A549 (cell line): Measurements from ENCODE around the gene SLC8A1. TPM values are rescaled to one million over a fixed set of nuclear protein-coding genes. Genes with fewer than 3 reads are reported as not detected.

Experiments
- ATAC-seq, 2 experiments: fragments of 200-7000 bp in 1 of 2; fragments of >200 bp in 1 of 2; cut with Nextera tagmentation in 1 of 2; cut with Tn5 transposase in 1 of 2; 3 replicates each; pipeline versions ENCODE4 v1.8.0 to v1.9.1; 2018 to 2020; ENCODE audit warnings: mild to moderate bottlenecking in 1 of 2, moderate library complexity in 1 of 2
- CTCF ChIA-PET: fragments of 300-600 bp; sonication (Branson Sonifier 250); formaldehyde crosslinking; extraction: SDS; loops from one replicate; lab custom pipeline; 2021; ENCODE audit warnings: antibody characterized with exemption, inconsistent platforms; lab: Yijun Ruan, JAX
- POLR2A ChIA-PET: fragments of 350-600 bp; formaldehyde crosslinking; extraction: SDS; loops from one replicate; lab custom pipeline; 2021; ENCODE audit warnings: antibody characterized with exemption, inconsistent platforms; lab: Yijun Ruan, JAX
- DNase-seq, 2 experiments: peaks; one replicate each; pipeline versions ENCODE4 v3.0.0 to v3.0.0-alpha.2; 2011 to 2016; ENCODE audit warnings: low read depth in 1 of 2, low spot score in 1 of 2
- FAIRE-seq: peaks from 2 replicates; lab custom pipeline; 2011; peaks lifted over from hg19 to GRCh38; lab: Jason Lieb, UNC
- H3K27ac ChIP-seq, 2 experiments: fragments of >200 bp; sonication (Bioruptor Twin); formaldehyde crosslinking; 3 replicates each; pipeline ENCODE4 v1.5.1; 2016 to 2017
- H3K4me1 ChIP-seq: fragments of >200 bp; sonication (Bioruptor Twin); formaldehyde crosslinking; 3 replicates; pipeline ENCODE4 v1.6.1; 2016
- H3K4me2 ChIP-seq: fragments of >200 bp; sonication (Bioruptor Twin); formaldehyde crosslinking; 3 replicates; pipeline ENCODE4 v1.6.1; 2016
- H3K4me3 ChIP-seq: fragments of >200 bp; sonication (Bioruptor Twin); formaldehyde crosslinking; 3 replicates; pipeline ENCODE4 v1.5.1; 2016
- H3K9me3 ChIP-seq: fragments of >200 bp; sonication (Bioruptor Twin); formaldehyde crosslinking; 3 replicates; pipeline ENCODE4 v1.6.1; 2016
- CBX8 ChIP-seq: fragments of 200-600 bp; sonication (generic); IDR thresholded peaks from 2 replicates; pipeline ENCODE4 v1.6.1; 2016
- ESRRA ChIP-seq: fragments of 150-350 bp; IDR thresholded peaks from 2 replicates; pipeline ENCODE4 v1.6.1; 2014; ENCODE audit warnings: mild to moderate bottlenecking, low read length, borderline replicate concordance
- FOSL2 ChIP-seq, 2 experiments: fragments of 450-650 bp in 1 of 2; fragments of >200 bp in 1 of 2; sonication (Bioruptor Twin) in 1 of 2; formaldehyde crosslinking; IDR thresholded peaks; 2 replicates each; pipeline versions ENCODE4 v1.5.0 to v1.6.1; 2016 to 2020; ENCODE audit warnings: mild to moderate bottlenecking in 1 of 2, moderate library complexity in 1 of 2
- HEYL ChIP-seq: fragments of 250-450 bp; sonication (Bioruptor Pico); IDR thresholded peaks from 2 replicates; pipeline ENCODE4 v1.8.0; 2021; ENCODE audit warnings: mild to moderate bottlenecking, moderate library complexity
- HOXA7 ChIP-seq: fragments of 250-450 bp; sonication (Bioruptor Pico); IDR thresholded peaks from 2 replicates; pipeline ENCODE4 v1.5.0; 2020; ENCODE audit warnings: mild to moderate bottlenecking, moderate library complexity
- HOXB13 ChIP-seq: fragments of 250-450 bp; sonication (Bioruptor Pico); IDR thresholded peaks from 2 replicates; pipeline ENCODE4 v1.5.0; 2020; ENCODE audit warnings: low read depth, mild to moderate bottlenecking, moderate library complexity
- HOXB5 ChIP-seq: fragments of 250-450 bp; sonication (Bioruptor Pico); IDR thresholded peaks from 2 replicates; pipeline ENCODE4 v1.5.0; 2020; ENCODE audit warnings: mild to moderate bottlenecking, moderate library complexity
- JUN ChIP-seq, 2 experiments: fragments of >200 bp; sonication (Bioruptor Twin); formaldehyde crosslinking; IDR thresholded peaks; 2 replicates in 1 of 2; 3 replicates in 1 of 2; pipeline ENCODE4 v1.6.1; 2016 to 2017
- JUNB ChIP-seq: fragments of >200 bp; sonication (Bioruptor Twin); formaldehyde crosslinking; IDR thresholded peaks from 2 replicates; pipeline ENCODE4 v1.6.1; 2016
- MAFK ChIP-seq: fragments of 450-650 bp; IDR thresholded peaks from 2 replicates; pipeline ENCODE4 v1.6.1; 2014; ENCODE audit not compliant: partially characterized antibody
- MAZ ChIP-seq: fragments of 150-350 bp; IDR thresholded peaks from 2 replicates; pipeline ENCODE4 v1.6.1; 2014; ENCODE audit warnings: antibody characterized with exemption, low read depth, low read length, borderline replicate concordance
- NFE2L2 ChIP-seq: fragments of 150-350 bp; conservative IDR thresholded peaks from 2 replicates; pipeline ENCODE4 v1.6.1; 2014; ENCODE audit warnings: low read length
- NR3C1 ChIP-seq: fragments of >200 bp; sonication (Bioruptor Twin); formaldehyde crosslinking; IDR thresholded peaks from 3 replicates; pipeline ENCODE4 v1.6.1; 2017
- RAD21 ChIP-seq, 2 experiments: fragments of >200 bp in 1 of 2; sonication (Bioruptor Twin) in 1 of 2; formaldehyde crosslinking in 1 of 2; IDR thresholded peaks in 1 of 2; conservative IDR thresholded peaks in 1 of 2; 2 replicates in 1 of 2; 3 replicates in 1 of 2; pipeline ENCODE4 v1.6.1; 2012 to 2018; ENCODE audit warnings: inconsistent platforms in 1 of 2
- RFX5 ChIP-seq: fragments of 450-650 bp; IDR thresholded peaks from 2 replicates; pipeline ENCODE4 v1.7.1; 2014; ENCODE audit warnings: antibody characterized with exemption, mild to moderate bottlenecking, moderate library complexity
- SMC3 ChIP-seq: fragments of >200 bp; sonication (Bioruptor Twin); formaldehyde crosslinking; IDR thresholded peaks from 3 replicates; pipeline ENCODE4 v1.6.1; 2018; ENCODE audit warnings: inconsistent platforms
- ZFP36 ChIP-seq: fragments of 450-650 bp; IDR thresholded peaks from 2 replicates; pipeline ENCODE4 v1.6.1; 2014; ENCODE audit warnings: borderline replicate concordance; ENCODE audit not compliant: partially characterized antibody
- ZNF302 ChIP-seq: fragments of 250-450 bp; sonication (Bioruptor Pico); IDR thresholded peaks from 2 replicates; pipeline ENCODE4 v1.9.0; 2021; ENCODE audit warnings: inconsistent platforms, mild to moderate bottlenecking, moderate library complexity
- WGBS: methylation state at CpG from one replicate; pipeline ENCODE4 v1.1.6; 2017; ENCODE audit errors: missing lambda C conversion rate; 5-methylcytosine and 5-hydroxymethylcytosine counted together
- polyA plus RNA-seq, 4 experiments: library from polyadenylated mRNA; depleted of rRNA in 3 of 4; stranded (reverse); fragments of >200 nt; fragmentation: RNase III in 1 of 4; extraction: RNeasy Plus Mini Kit Qiagen cat#74134 plus additional on column Dnase treatment in 1 of 4; gene quantifications; 2 replicates in 3 of 4; 3 replicates in 1 of 4; pipeline ENCODE4 v1.2.3, GENCODE V29; 2011 to 2017
- TF ChIP-seq, protein P1 (sequence below): IDR thresholded peaks from 2 replicates; pipeline ENCODE4 v1.6.1; 2012
- TF ChIP-seq, protein P2 (sequence below): fragments of >200 bp; sonication (Bioruptor Twin); formaldehyde crosslinking; IDR thresholded peaks from 3 replicates; pipeline ENCODE4 v1.6.1; 2016

SLC8A1 gene
- polyA plus RNA-seq, 2 of the 4 experiments (the other 2 are of a cell fraction) = 0.28 to 0.92 TPM

DNA sequence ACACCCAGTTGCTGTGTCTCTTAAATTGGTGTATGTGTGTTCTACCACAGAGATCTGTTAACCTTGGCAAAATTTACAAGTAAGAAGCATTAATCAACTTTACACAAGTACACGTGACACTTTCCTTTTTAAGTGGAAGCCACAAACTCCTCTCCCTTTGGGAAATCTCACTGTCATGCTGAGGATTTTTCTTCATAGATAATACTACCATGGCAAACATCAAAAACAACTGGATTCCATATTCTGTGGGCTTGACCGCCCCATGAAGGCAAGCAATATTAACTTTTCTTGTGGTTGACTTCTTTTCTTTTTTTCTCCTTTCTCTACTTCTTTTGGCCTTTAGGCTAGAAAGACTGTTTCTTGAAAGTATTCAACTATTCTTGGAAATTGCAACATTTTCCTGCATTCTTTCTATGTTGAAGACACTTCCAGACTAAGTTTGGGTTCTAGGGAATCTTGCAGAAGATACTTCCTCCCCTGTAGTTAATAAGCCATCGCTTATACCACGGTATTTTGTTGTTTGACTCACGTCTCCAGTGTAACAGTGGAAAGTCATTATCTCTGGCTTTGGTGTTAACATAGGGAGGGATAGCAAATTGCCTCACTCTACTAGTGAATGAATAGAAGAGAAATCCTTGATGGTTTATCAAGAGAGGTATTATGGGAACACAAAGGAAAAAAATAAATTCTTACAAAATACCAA lies 79.5 kb downstream of the SLC8A1 start:
- CTCF ChIA-PET = no interaction called here
- DNase-seq (no peak), ATAC-seq (no peak), FAIRE-seq (no peak)
- TF ChIP-seq RFX5 (no peak), NFE2L2 (no peak), SMC3 (no peak), ZFP36 (no peak), MAFK (no peak), NR3C1 (no peak), HOXA7 (no peak), MAZ (no peak), ZNF302 (no peak)
- TF ChIP-seq, protein P1, sequence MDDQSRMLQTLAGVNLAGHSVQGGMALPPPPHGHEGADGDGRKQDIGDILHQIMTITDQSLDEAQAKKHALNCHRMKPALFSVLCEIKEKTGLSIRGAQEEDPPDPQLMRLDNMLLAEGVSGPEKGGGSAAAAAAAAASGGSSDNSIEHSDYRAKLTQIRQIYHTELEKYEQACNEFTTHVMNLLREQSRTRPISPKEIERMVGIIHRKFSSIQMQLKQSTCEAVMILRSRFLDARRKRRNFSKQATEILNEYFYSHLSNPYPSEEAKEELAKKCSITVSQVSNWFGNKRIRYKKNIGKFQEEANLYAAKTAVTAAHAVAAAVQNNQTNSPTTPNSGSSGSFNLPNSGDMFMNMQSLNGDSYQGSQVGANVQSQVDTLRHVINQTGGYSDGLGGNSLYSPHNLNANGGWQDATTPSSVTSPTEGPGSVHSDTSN = no peak
- H3K27ac ChIP-seq = no peak overlapping the region
- H3K4me3 ChIP-seq = no peak overlapping the region
- no peaks in the 10 kb centered on the region for H3K9me3 ChIP-seq
- POLR2A ChIA-PET = no interaction called here
- no peaks in the 10 kb centered on the region for H3K4me1 ChIP-seq
- 60% methylated on average over 5 of the region's 5 CpGs for WGBS
- no peak overlapping the region for H3K4me2 ChIP-seq

DNA sequence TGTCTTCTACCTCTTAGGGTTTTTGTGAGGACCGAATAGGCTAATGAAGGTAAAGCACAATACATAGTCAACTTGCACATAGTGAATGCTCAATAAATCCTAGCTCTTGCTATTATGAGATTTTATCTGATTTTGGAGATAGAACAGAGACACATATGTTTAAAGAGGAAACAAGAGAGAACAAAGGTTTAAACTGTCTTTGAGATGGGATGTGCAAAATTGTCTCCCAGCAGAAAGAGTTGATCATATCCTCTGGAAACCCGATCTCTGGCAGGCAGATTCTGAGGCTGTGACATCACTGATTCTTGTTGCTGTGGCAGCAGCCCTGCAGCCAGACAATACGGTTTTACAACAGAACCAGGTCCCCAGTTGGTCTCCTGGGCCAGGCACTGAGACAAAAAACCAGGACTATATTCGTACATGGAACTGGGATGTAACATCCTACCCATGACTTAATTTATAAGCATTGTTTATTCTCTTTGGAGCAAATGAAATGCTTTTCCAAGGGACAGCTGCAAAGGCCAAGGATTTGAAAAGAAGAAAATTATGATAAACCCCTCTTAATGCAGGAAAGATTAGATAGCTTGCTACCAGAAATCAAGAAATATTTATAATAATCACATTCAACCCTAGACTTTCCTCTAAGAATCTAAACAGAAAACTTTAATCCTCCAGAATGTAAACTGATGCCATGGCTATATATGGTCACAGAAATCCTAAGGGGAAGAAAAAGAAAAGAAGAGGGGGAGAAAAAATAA lies 80.2 kb downstream of the SLC8A1 start:
- Histone ChIP-seq H3K27ac (no peak overlapping the region), H3K4me1 (no peaks in the 10 kb centered on the region)
- WGBS = 4% methylated on average over 4 of the region's 4 CpGs
- POLR2A ChIA-PET = no interaction called here
- CTCF ChIA-PET = interaction anchor here (0.7 kb wide), 1 partner anchor 27 kb away, joined by 3 read pairs; no protein-coding TSS in a partner anchor
- TF ChIP-seq HOXB13 (CRISPR knock-in tag) (no peak), SMC3 (no peak), FOSL2 (IDR thresholded peaks at IDR 0.05) (no peak), FOSL2 (CRISPR knock-in tag; IDR thresholded peaks at IDR 0.05) (no peak), HOXB5 (CRISPR knock-in tag) (no peak), HEYL (CRISPR knock-in tag) (no peak), ESRRA (no peak), JUN (IDR thresholded peaks at IDR 0.05) (no peak), CBX8 (no peak), MAFK (no peak), RAD21 (conservative IDR thresholded peaks at IDR 0.05 in 1 of 2, IDR thresholded peaks at IDR 0.05 in 1 of 2) (no peak), JUNB (no peak)
- TF ChIP-seq, protein P1 = no peak
- TF ChIP-seq, protein P2, sequence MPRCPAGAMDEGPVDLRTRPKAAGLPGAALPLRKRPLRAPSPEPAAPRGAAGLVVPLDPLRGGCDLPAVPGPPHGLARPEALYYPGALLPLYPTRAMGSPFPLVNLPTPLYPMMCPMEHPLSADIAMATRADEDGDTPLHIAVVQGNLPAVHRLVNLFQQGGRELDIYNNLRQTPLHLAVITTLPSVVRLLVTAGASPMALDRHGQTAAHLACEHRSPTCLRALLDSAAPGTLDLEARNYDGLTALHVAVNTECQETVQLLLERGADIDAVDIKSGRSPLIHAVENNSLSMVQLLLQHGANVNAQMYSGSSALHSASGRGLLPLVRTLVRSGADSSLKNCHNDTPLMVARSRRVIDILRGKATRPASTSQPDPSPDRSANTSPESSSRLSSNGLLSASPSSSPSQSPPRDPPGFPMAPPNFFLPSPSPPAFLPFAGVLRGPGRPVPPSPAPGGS = no peak
- TF ChIP-seq, all 56 proteins: peak for 0
- DNase-seq (no peak), FAIRE-seq (no peak), ATAC-seq (peak; percentile 30 to 48; a peak in 2 of 6 replicates)
- no peak overlapping the region for H3K4me3 ChIP-seq
- no peaks in the 10 kb centered on the region for H3K9me3 ChIP-seq
- H3K4me2 ChIP-seq = no peak overlapping the region
